Left lung (tissue), 10 donors: ENCODE data around the gene OR2C1. TPM values are rescaled to one million over a fixed set of nuclear protein-coding genes. Genes with fewer than 3 reads are reported as not detected.

Source experiments
- ATAC-seq: fragments of 200-7000 bp; cut with Tn5 transposase; one replicate; pipeline ENCODE4 v1.9.1; 2020; ENCODE audit warnings: moderate library complexity
- DNase-seq, 4 donors: peaks; one replicate each; pipeline ENCODE4 v3.0.0-alpha.2; 2013 to 2020
- H3K27ac ChIP-seq, 2 donors: fragments of 200-600 bp; sonication (generic) in 1 of 2; one replicate each; pipeline versions ENCODE4 v1.5.0 to v1.8.0; 2020 to 2021
- H3K27me3 ChIP-seq, 2 donors: fragments of 200-600 bp; sonication (generic) in 1 of 2; one replicate each; pipeline versions ENCODE4 v1.5.0 to v1.8.0; 2020 to 2021
- H3K36me3 ChIP-seq, 2 donors: fragments of 200-600 bp; sonication (generic) in 1 of 2; one replicate each; pipeline versions ENCODE4 v1.5.0 to v1.8.0; 2020 to 2021
- H3K4me1 ChIP-seq, 2 donors: fragments of 200-600 bp; one replicate each; pipeline ENCODE4 v1.8.0; 2021
- H3K4me3 ChIP-seq, 2 donors: fragments of 200-600 bp; sonication (generic) in 1 of 2; one replicate each; pipeline versions ENCODE4 v1.5.0 to v1.8.0; 2020 to 2021; ENCODE audit warnings: mild to moderate bottlenecking in 1 of 2
- H3K9me3 ChIP-seq, 2 donors: fragments of 200-600 bp; sonication (generic) in 1 of 2; one replicate each; pipeline versions ENCODE4 v1.5.0 to v1.8.0; 2020 to 2021
- CTCF ChIP-seq, 2 donors: fragments of 200-600 bp; sonication (generic) in 1 of 2; IDR thresholded peaks; one replicate each; pipeline versions ENCODE4 v1.5.0 to v1.8.0; 2021; ENCODE audit warnings: antibody characterized with exemption in 2 of 2
- intact Hi-C, 2 donors: fragments of 100-400 bp; cut with DNase I; formaldehyde crosslinking; loops; one replicate each; pipeline versions ENCODE4 v1.11.2 to v1.14.2; 2022
- polyA plus RNA-seq, 6 donors: library from polyadenylated mRNA; unstranded; fragments of 120-200 nt; gene quantifications; one replicate each; pipeline ENCODE4 v1.2.1, GENCODE V29; 2013; ENCODE audit not compliant: insufficient read length in 6 of 6
- total RNA-seq, 2 donors: library from RNA; stranded (reverse); fragmentation: NEBNext Ultra II Directional; extraction: Animal tissue kit (Norgen Biotek cat#: 25700); gene quantifications; one replicate each; pipeline ENCODE4 v1.2.1, GENCODE V29; 2021
- donor health status: DM: no; HTN: yes; CAD: no.
- donor health status: DM: no; HTN: no; CAD: no.

The OR2C1 gene
- total and polyA plus RNA-seq, 8 donors, result 0.20 to 0.96 (median 0.55) TPM; not detected in 2

- intact Hi-C loops, result no loop called here
- H3K4me1 ChIP-seq, result no peaks in the 10 kb centered on the region
- ATAC-seq (no peak), DNase-seq (no peak)
- H3K27me3 ChIP-seq, result no peaks in the 10 kb centered on the region
- H3K36me3 ChIP-seq, result no peaks in the 10 kb centered on the region
- no peak overlapping the region for H3K27ac ChIP-seq
- H3K4me3 ChIP-seq, result no peak overlapping the region
- peaks cover 0 to 50% of the 10 kb centered on the region in 2 donors for H3K9me3 ChIP-seq
- TF ChIP-seq CTCF (IDR thresholded peaks at IDR 0.05), result no peak
Observed at GRCh38 chr16:3327514-3327913, 28.2 kb upstream of the OR2C1 start.

DNA sequence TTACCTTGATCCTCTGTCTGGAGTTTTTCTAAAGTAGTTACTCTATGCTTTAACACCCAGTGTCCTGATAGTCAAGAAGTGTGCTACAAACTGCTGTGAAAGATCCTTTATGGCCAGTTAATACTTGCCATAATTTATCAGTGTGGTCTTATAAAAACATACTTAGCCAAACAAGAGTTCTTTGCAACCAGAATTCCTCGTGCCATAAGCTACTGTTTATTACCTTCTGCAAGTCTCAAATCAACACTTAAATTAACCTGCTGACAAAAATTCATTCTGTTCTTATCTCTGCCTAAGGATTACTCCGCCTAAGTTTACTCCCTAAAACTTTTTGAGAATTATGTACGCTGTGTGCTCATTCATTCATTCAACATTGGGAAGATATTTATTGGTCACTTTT, 27.6 kb upstream of the OR2C1 start:
- Histone ChIP-seq H3K27ac (no peak overlapping the region), H3K27me3 (no peaks in the 10 kb centered on the region), H3K4me3 (no peak overlapping the region), H3K36me3 (no peaks in the 10 kb centered on the region), H3K4me1 (no peaks in the 10 kb centered on the region), H3K9me3 (peaks cover 0 to 46% of the 10 kb centered on the region in 2 donors)
- ATAC-seq (no peak), DNase-seq (no peak)
- intact Hi-C loops, result no loop called here
- TF ChIP-seq CTCF (IDR thresholded peaks at IDR 0.05), result no peak

DNA sequence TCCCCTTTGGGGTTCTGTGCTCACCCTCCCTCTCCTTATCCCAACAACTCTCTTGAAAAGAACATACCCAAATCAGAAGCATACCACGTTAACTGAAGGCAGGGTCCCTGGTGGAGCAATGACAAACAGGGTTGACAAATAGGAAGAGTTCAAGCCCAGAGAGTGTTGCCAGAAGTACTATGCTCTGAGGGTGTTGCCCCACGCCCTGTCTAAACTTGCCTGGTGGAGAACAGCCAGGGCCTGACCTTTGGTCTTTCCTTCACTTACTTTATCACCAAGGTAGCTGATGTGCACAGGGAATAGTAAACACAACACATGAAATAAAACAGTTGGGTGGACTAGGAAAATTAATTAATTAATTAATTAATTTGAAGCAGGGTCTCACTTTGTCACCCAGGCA, 27.0 kb upstream of the OR2C1 start:
- Histone ChIP-seq H3K27ac (no peak overlapping the region), H3K27me3 (no peaks in the 10 kb centered on the region), H3K4me1 (no peaks in the 10 kb centered on the region), H3K36me3 (no peaks in the 10 kb centered on the region), H3K4me3 (no peak overlapping the region), H3K9me3 (peaks cover 0 to 46% of the 10 kb centered on the region in 2 donors)
- intact Hi-C loops, result no loop called here
- DNase-seq (no peak), ATAC-seq (no peak)
- no peak for TF ChIP-seq CTCF (IDR thresholded peaks at IDR 0.05)

DNA sequence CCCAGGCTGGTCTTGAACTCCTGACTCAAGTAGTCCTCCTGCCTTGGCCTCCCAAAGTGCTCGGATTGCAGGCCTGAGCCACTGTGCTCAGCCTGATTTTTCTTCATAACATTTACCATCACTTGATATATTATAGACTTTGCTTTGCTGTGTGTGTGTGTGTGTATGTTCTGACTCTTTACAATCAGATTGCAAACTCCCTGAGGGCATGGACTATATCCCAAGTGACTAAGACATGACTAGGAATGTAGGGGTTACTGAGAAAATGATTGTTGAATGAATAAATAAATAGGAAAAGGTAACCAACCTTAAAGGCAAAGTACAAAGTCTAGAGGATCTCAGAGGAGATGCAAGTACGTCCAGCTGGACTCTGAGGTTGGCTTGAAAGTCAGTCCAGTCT, 9.6 kb upstream of the OR2C1 start:
- Histone ChIP-seq H3K27me3 (no peaks in the 10 kb centered on the region), H3K36me3 (no peaks in the 10 kb centered on the region), H3K4me1 (no peaks in the 10 kb centered on the region), H3K27ac (no peak overlapping the region), H3K4me3 (no peak overlapping the region), H3K9me3 (no peaks in the 10 kb centered on the region)
- no peak for TF ChIP-seq CTCF (IDR thresholded peaks at IDR 0.05)
- DNase-seq, result no peak
- intact Hi-C loops, result no loop called here
- ATAC-seq, result no peak

DNA sequence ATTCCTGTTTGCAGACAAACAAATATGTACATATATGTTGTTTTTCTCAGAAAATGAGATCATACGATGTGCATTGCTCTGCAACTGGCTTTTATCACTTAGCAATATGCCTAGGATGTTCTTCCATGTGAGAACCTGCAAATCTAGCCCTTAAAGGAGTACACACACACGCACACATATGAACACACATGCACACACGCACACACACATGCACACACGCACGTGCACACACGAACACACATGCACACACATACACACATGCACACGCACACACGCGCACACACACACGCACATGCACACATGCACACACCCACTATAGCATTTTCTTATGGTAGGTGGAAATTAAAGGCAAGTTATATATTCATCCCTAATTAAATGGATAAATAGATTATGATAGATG, 8.1 kb upstream of the OR2C1 start:
- ATAC-seq (no peak), DNase-seq (no peak)
- no peak for TF ChIP-seq CTCF (IDR thresholded peaks at IDR 0.05)
- H3K4me1 ChIP-seq, result no peaks in the 10 kb centered on the region
- no peaks in the 10 kb centered on the region for H3K36me3 ChIP-seq
- H3K27me3 ChIP-seq, result no peaks in the 10 kb centered on the region
- no peak overlapping the region for H3K27ac ChIP-seq
- intact Hi-C loops, result no loop called here
- no peak overlapping the region for H3K4me3 ChIP-seq
- H3K9me3 ChIP-seq, result no peaks in the 10 kb centered on the region
